Measurements from ENCODE around the gene COLQ. TPM values are rescaled to one million over a fixed set of nuclear protein-coding genes. Genes with fewer than 3 reads are reported as not detected.

COLQ gene
- total RNA-seq, 1 donor from 2014 or later: 1.1 TPM

- H3K27me3 ChIP-seq: no peaks in the 10 kb centered on the region
- TF ChIP-seq CTCF (IDR thresholded peaks at IDR 0.05): no peak
- no peaks in the 10 kb centered on the region for H3K9me3 ChIP-seq
- H3K36me3 ChIP-seq: no peaks in the 10 kb centered on the region
- H3K4me1 ChIP-seq: peaks cover 16% of the 10 kb centered on the region
- no peak overlapping the region for H3K27ac ChIP-seq
- DNase-seq (no peak), ATAC-seq (no peak)
- intact Hi-C loops (cut with DNase I): no loop called here
- H3K4me3 ChIP-seq: no peak overlapping the region
These were observed 5.5 kb upstream of the COLQ start for GRCh38 chr3:15527031-15527459.

- no peaks in the 10 kb centered on the region for H3K27me3 ChIP-seq
- no peaks in the 10 kb centered on the region for H3K9me3 ChIP-seq
- H3K36me3 ChIP-seq: no peaks in the 10 kb centered on the region
- intact Hi-C loops (cut with DNase I): no loop called here
- peaks cover 19% of the 10 kb centered on the region for H3K4me1 ChIP-seq
- DNase-seq: no peak
- no peak overlapping the region for H3K27ac ChIP-seq
- ATAC-seq: no peak
- H3K4me3 ChIP-seq: no peak overlapping the region
- TF ChIP-seq CTCF (IDR thresholded peaks at IDR 0.05): no peak
These were observed 4.3 kb upstream of the COLQ start for GRCh38 chr3:15525790-15526189.

DNA sequence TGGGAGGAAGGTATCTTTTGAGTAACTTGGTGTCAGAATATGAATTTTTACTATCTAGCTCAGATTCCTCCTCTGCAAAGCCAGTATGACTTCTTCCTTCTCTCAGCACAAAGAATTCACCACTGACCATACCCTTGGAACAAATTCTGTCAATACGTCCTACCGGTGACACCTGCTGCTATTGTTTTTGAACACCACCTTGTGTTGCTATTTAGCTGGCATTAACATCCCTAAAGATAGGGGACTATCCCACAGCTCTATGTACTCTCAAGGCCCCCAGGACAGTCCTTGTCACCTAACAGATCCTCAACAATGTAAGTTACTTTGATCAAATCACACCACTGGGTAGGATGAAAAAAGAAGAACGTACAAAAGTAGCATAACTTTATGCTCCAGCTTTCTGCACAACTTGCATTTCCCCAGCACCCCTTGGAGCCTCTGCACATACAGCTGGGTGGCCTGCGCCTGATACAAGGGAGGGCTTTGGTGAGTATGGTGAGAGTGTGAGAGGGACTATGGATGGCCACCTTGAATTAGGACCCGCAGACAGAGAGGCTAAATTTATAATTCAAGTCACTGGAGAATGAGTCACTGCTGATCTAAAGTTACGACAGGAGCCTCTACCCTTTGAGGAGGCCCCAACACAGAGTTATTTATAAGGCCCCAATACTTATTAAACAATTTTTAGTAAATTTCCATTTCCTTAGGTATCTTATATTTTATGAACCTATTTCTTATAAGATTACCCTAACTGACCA lies 2.3 kb upstream of the COLQ start:
- Histone ChIP-seq H3K27ac (no peak overlapping the region), H3K4me1 (peaks cover 12% of the 10 kb centered on the region), H3K4me3 (no peak overlapping the region), H3K9me3 (no peaks in the 10 kb centered on the region), H3K36me3 (no peaks in the 10 kb centered on the region), H3K27me3 (no peaks in the 10 kb centered on the region)
- no peak for TF ChIP-seq CTCF (IDR thresholded peaks at IDR 0.05)
- intact Hi-C loops (cut with DNase I): no loop called here
- ATAC-seq (no peak), DNase-seq (no peak)

DNA sequence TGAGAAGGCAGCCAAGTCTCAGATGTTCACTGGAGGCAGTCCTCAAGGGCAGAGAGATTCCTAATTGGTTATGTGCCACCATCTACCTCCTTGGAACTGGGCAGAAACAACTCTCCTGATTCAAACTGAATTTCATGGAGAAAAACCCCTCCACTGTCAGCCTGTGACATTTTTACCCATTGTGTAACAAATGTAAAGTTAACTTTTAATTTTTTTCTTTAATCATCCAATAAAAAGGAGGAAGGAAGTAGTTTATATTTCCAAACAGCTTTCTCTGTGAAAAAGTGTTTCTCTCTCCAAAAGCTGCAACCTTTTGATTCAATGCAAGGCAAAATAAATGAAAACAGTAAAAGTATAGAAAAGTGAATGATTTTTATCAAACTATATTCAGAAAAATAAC lies 510 bp upstream of the COLQ start:
- Histone ChIP-seq H3K27me3 (no peaks in the 10 kb centered on the region), H3K27ac (no peak overlapping the region), H3K4me3 (no peak overlapping the region), H3K9me3 (no peaks in the 10 kb centered on the region), H3K4me1 (peaks cover 5% of the 10 kb centered on the region), H3K36me3 (no peaks in the 10 kb centered on the region)
- intact Hi-C loops (cut with DNase I): no loop called here
- DNase-seq (no peak), ATAC-seq (no peak)
- no peak for TF ChIP-seq CTCF (IDR thresholded peaks at IDR 0.05)

DNA sequence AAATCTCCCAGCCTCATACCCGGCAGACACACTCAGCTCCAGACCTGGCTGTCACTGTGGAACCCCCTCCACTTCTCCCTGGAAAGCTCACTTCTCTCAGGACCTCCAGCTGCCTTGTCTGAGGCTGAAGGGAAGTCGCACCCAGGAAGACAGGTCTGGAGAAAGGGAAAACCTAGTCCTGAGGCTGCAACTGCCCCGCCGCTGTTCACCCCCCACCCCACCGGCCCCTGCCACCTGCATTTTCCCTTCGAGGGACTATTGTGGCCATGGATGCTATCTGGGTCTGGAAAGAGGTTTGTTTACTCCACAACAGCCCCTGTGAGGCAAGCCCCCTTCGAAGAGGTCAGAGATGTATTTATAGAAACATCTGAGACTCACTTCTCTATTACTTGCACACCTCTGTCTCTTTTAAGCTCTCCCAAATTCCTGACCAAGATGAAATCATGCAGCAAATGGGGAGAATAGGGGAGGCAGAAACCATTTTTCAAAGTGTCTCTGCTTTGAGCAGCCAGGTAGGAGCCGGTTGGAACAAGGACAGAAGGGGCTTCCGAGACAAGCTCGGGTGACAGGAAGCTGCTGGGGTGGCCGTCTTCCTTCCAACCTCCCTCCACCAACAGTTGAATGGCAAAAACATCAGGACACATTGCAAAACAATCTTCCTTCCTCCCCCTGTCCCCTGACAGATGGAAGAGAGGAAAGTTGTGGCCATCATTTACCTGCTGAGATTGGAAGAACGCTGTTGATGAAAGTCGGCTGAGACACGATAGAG lies 518 bp downstream of the COLQ start:
- Histone ChIP-seq H3K4me3 (no peak overlapping the region), H3K4me1 (peaks cover 5% of the 10 kb centered on the region), H3K9me3 (no peaks in the 10 kb centered on the region), H3K36me3 (no peaks in the 10 kb centered on the region), H3K27ac (no peak overlapping the region), H3K27me3 (no peaks in the 10 kb centered on the region)
- intact Hi-C loops (cut with DNase I): no loop called here
- no peak for TF ChIP-seq CTCF (IDR thresholded peaks at IDR 0.05)
- no peak for ATAC-seq
- DNase-seq: no peak

All from upper lobe of right lung (tissue), 1 donor.